Parathyroid adenoma (tissue), 2 donors: ENCODE data around the gene SPOCK1.

Experiments
- H2AFZ ChIP-seq: fragments of 300-600 bp; sonication (generic); one replicate; pipeline ENCODE4 v1.7.0; 2017; ENCODE audit warnings: antibody characterized with exemption, mild to moderate bottlenecking
- H3K27ac ChIP-seq: fragments of 300-600 bp; sonication (generic); one replicate; pipeline ENCODE4 v1.7.0; 2017
- H3K27me3 ChIP-seq: fragments of 300-600 bp; sonication (generic); one replicate; pipeline ENCODE4 v1.7.0; 2017; ENCODE audit warnings: low read length; ENCODE audit not compliant: control insufficient read depth, insufficient read depth
- H3K36me3 ChIP-seq: fragments of 300-600 bp; sonication (generic); one replicate; pipeline ENCODE4 v1.7.0; 2017; ENCODE audit warnings: low read length; ENCODE audit not compliant: control insufficient read depth, insufficient read depth
- H3K4me1 ChIP-seq: fragments of 300-600 bp; sonication (generic); one replicate; pipeline ENCODE4 v1.7.0; 2017; ENCODE audit warnings: control low read depth
- H3K4me2 ChIP-seq: fragments of 300-600 bp; sonication (generic); one replicate; pipeline ENCODE4 v1.7.0; 2017; ENCODE audit warnings: low read length
- H3K4me3 ChIP-seq: fragments of 300-600 bp; sonication (generic); one replicate; pipeline ENCODE4 v1.7.0; 2017; ENCODE audit warnings: low read depth, low read length
- H3K79me2 ChIP-seq: fragments of 300-600 bp; sonication (generic); one replicate; pipeline ENCODE4 v1.7.0; 2017; ENCODE audit warnings: control low read depth
- H3K9ac ChIP-seq: fragments of 300-600 bp; sonication (generic); one replicate; pipeline ENCODE4 v1.7.0; 2017; ENCODE audit warnings: mild to moderate bottlenecking
- H3K9me3 ChIP-seq: fragments of 300-600 bp; sonication (generic); one replicate; pipeline ENCODE4 v1.7.0; 2017; ENCODE audit warnings: low read length; ENCODE audit not compliant: control insufficient read depth
- CTCF ChIP-seq: fragments of 300-600 bp; sonication (generic); IDR thresholded peaks from one replicate; pipeline ENCODE4 v1.7.0; 2017; ENCODE audit warnings: antibody characterized with exemption, mild to moderate bottlenecking
- donor health status: primary hyperparathyroidism.

The SPOCK1 gene

GRCh38 chr5:137497396-137498290, 1.5 kb downstream of the SPOCK1 start:
- H3K27me3 ChIP-seq: no peaks in the 10 kb centered on the region
- H3K79me2 ChIP-seq: no peaks in the 10 kb centered on the region
- H3K9me3 ChIP-seq: no peaks in the 10 kb centered on the region
- H3K4me3 ChIP-seq: no peak overlapping the region
- no peak overlapping the region for H2AFZ ChIP-seq
- H3K4me1 ChIP-seq: no peaks in the 10 kb centered on the region
- no peak overlapping the region for H3K9ac ChIP-seq
- no peak for TF ChIP-seq CTCF
- H3K27ac ChIP-seq: no peak overlapping the region
- no peak overlapping the region for H3K4me2 ChIP-seq
- H3K36me3 ChIP-seq: no peaks in the 10 kb centered on the region

- Histone ChIP-seq H3K9me3 (no peaks in the 10 kb centered on the region), H2AFZ (no peak overlapping the region), H3K4me2 (no peak overlapping the region), H3K4me3 (no peak overlapping the region), H3K27me3 (no peaks in the 10 kb centered on the region), H3K27ac (no peak overlapping the region), H3K79me2 (no peaks in the 10 kb centered on the region), H3K36me3 (no peaks in the 10 kb centered on the region), H3K9ac (no peak overlapping the region), H3K4me1 (no peaks in the 10 kb centered on the region)
- no peak for TF ChIP-seq CTCF
Observed at GRCh38 chr5:137496919-137497318, 2.2 kb downstream of the SPOCK1 start.

GRCh38 chr5:137492331-137492730, 6.8 kb downstream of the SPOCK1 start:
- H3K36me3 ChIP-seq: no peaks in the 10 kb centered on the region
- no peak overlapping the region for H3K9ac ChIP-seq
- no peak overlapping the region for H3K27ac ChIP-seq
- TF ChIP-seq CTCF: no peak
- H3K4me2 ChIP-seq: no peak overlapping the region
- H3K9me3 ChIP-seq: no peaks in the 10 kb centered on the region
- H3K27me3 ChIP-seq: no peaks in the 10 kb centered on the region
- no peak overlapping the region for H2AFZ ChIP-seq
- H3K4me1 ChIP-seq: no peaks in the 10 kb centered on the region
- no peaks in the 10 kb centered on the region for H3K79me2 ChIP-seq
- H3K4me3 ChIP-seq: no peak overlapping the region

GRCh38 chr5:137491121-137491520, 8.0 kb downstream of the SPOCK1 start:
- Histone ChIP-seq H3K9me3 (no peaks in the 10 kb centered on the region), H2AFZ (no peak overlapping the region), H3K9ac (no peak overlapping the region), H3K79me2 (no peaks in the 10 kb centered on the region), H3K27ac (no peak overlapping the region), H3K36me3 (no peaks in the 10 kb centered on the region), H3K27me3 (no peaks in the 10 kb centered on the region), H3K4me1 (no peaks in the 10 kb centered on the region), H3K4me2 (no peak overlapping the region), H3K4me3 (no peak overlapping the region)
- TF ChIP-seq CTCF: no peak

- TF ChIP-seq CTCF: no peak
- no peaks in the 10 kb centered on the region for H3K79me2 ChIP-seq
- H2AFZ ChIP-seq: no peak overlapping the region
- H3K9me3 ChIP-seq: no peaks in the 10 kb centered on the region
- H3K36me3 ChIP-seq: no peaks in the 10 kb centered on the region
- H3K9ac ChIP-seq: no peak overlapping the region
- H3K27ac ChIP-seq: no peak overlapping the region
- H3K4me1 ChIP-seq: no peaks in the 10 kb centered on the region
- H3K4me3 ChIP-seq: no peak overlapping the region
- no peak overlapping the region for H3K4me2 ChIP-seq
- no peaks in the 10 kb centered on the region for H3K27me3 ChIP-seq
Observed at GRCh38 chr5:137490591-137490990, 8.5 kb downstream of the SPOCK1 start.
